Loucy (cell line): ENCODE data around the gene ADARB1.

ENCODE experiments used
- CTCF ChIP-seq: fragments of 200-600 bp; sonication (generic); conservative IDR thresholded peaks from 2 replicates; pipeline ENCODE4 v1.5.1; 2014; ENCODE audit warnings: mild to moderate bottlenecking, antibody characterized with exemption, low read length
- EZH2phosphoT487 ChIP-seq: fragments of 200-600 bp; IDR thresholded peaks from 2 replicates; pipeline ENCODE4 v1.6.1; 2018; ENCODE audit warnings: antibody characterized with exemption, mild to moderate bottlenecking, moderate library complexity, borderline replicate concordance

DNA sequence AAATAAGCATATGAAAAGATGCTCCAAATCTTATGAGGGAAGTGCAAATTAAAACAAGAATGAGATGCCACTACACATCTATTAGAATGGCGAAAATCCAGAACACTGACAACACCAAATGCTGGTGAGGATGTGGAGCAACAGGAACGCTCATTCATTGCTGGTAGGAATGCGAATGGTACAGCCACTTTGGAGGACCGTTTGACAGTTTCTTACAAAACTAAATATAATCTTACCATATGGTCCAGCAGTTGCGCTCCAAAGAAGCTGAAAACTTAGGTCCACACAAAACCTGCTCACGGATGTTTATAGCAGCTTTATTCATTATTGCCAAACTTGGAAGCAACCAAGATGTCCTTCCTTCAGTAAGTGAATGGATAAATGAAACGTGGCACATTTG, 163.0 kb downstream of the ADARB1 start:
- TF ChIP-seq CTCF, result no peak
- no peak for TF ChIP-seq EZH2phosphoT487
